Retinal pigment epithelial cell (primary cell): ENCODE data around the gene E2F6.
"Not testable (repeated sequence)": the region's sequence is repeated elsewhere in the genome, so short reads cannot be mapped to it uniquely, and the experiment has no call there.

ENCODE experiments used
- DNase-seq: peaks from one replicate; pipeline ENCODE4 v3.0.0-alpha.2; 2010; ENCODE audit warnings: low read depth
- H3K4me3 ChIP-seq: 2 replicates; pipeline ENCODE4 v1.5.1; 2011; ENCODE audit warnings: mild to moderate bottlenecking, low read length, control low read depth, moderate library complexity
- CTCF ChIP-seq: conservative IDR thresholded peaks from 2 replicates; pipeline ENCODE4 v1.5.1; 2011; ENCODE audit warnings: low read depth, low read length, control low read depth, inconsistent platforms

Gene E2F6

GRCh38 chr2:11409572-11409959 is 56.4 kb downstream of the E2F6 start:
- DNase-seq, result no peak
- H3K4me3 ChIP-seq, result no peak overlapping the region
- no peak for TF ChIP-seq CTCF

GRCh38 chr2:11408959-11409571 is 56.9 kb downstream of the E2F6 start:
- no peak overlapping the region for H3K4me3 ChIP-seq
- DNase-seq, result no peak
- no peak for TF ChIP-seq CTCF

- no peak overlapping the region for H3K4me3 ChIP-seq
- no peak for DNase-seq
- no peak for TF ChIP-seq CTCF
Observed at GRCh38 chr2:11407413-11407812, 58.5 kb downstream of the E2F6 start.

GRCh38 chr2:11406958-11407381 is 59.0 kb downstream of the E2F6 start:
- TF ChIP-seq CTCF, result no peak
- H3K4me3 ChIP-seq, result no peak overlapping the region
- DNase-seq, result no peak

GRCh38 chr2:11406267-11406957 is 59.5 kb downstream of the E2F6 start:
- no peak for TF ChIP-seq CTCF
- no peak overlapping the region for H3K4me3 ChIP-seq
- no peak for DNase-seq

- TF ChIP-seq CTCF, result no peak
- DNase-seq, result no peak
Observed at GRCh38 chr2:11405599-11406266, 60.2 kb downstream of the E2F6 start.

GRCh38 chr2:11405074-11405406 is 60.9 kb downstream of the E2F6 start:
- not testable (repeated sequence) for DNase-seq, H3K4me3 ChIP-seq

More at GRCh38 chr2:11405599-11406266, 60.2 kb downstream of the E2F6 start:
- no peak overlapping the region for H3K4me3 ChIP-seq
